Karpas-422 (cell line): Measurements from ENCODE around the gene ATP11A. TPM values are rescaled to one million over a fixed set of nuclear protein-coding genes. Genes with fewer than 3 reads are reported as not detected.

ENCODE experiments used
- DNase-seq: peaks from one replicate; pipeline ENCODE4 v3.0.0-alpha.2; 2015
- H2AFZ ChIP-seq: fragments of 200-600 bp; sonication (generic); 2 replicates; pipeline ENCODE4 v1.6.1; 2014; ENCODE audit warnings: antibody characterized with exemption, low read length, mixed read lengths
- H3K27ac ChIP-seq: fragments of 200-600 bp; sonication (generic); 2 replicates; pipeline ENCODE4 v1.5.1; 2014; ENCODE audit warnings: mild to moderate bottlenecking, low read length, moderate library complexity
- H3K27me3 ChIP-seq: fragments of 200-600 bp; sonication (generic); 2 replicates; pipeline ENCODE4 v1.6.1; 2014; ENCODE audit warnings: low read length, mixed read lengths
- H3K36me3 ChIP-seq: fragments of 200-600 bp; sonication (generic); 2 replicates; pipeline ENCODE4 v1.6.1; 2014; ENCODE audit warnings: low read length, mixed read lengths; ENCODE audit not compliant: insufficient read depth
- H3K4me1 ChIP-seq: fragments of 200-600 bp; sonication (generic); 2 replicates; pipeline ENCODE4 v1.6.1; 2014; ENCODE audit warnings: mild to moderate bottlenecking, low read length, mixed read lengths
- H3K4me2 ChIP-seq: fragments of 200-600 bp; sonication (generic); 2 replicates; pipeline ENCODE4 v1.6.1; 2014; ENCODE audit warnings: low read length, low read depth, mild to moderate bottlenecking; ENCODE audit not compliant: poor library complexity, severe bottlenecking
- H3K4me3 ChIP-seq: fragments of 200-600 bp; sonication (generic); 2 replicates; pipeline ENCODE4 v1.5.1; 2014; ENCODE audit warnings: mild to moderate bottlenecking, antibody characterized with exemption, low read length, mixed read lengths
- H3K79me2 ChIP-seq: fragments of 200-600 bp; sonication (generic); 2 replicates; pipeline ENCODE4 v1.6.1; 2014; ENCODE audit warnings: mild to moderate bottlenecking, low read length, mixed read lengths
- H3K9ac ChIP-seq: fragments of 200-600 bp; sonication (generic); 2 replicates; pipeline ENCODE4 v1.6.0; 2014; ENCODE audit warnings: low read length
- H3K9me2 ChIP-seq: fragments of 200-600 bp; sonication (generic), shearing (Covaris generic); replicated peaks from 2 replicates; pipeline ENCODE4 v1.6.0; 2014; ENCODE audit warnings: mild to moderate bottlenecking, low read length, moderate library complexity; ENCODE audit not compliant: insufficient read depth
- H3K9me3 ChIP-seq: fragments of 300-700, 200-600 bp; sonication (generic); 2 replicates; pipeline ENCODE4 v1.6.1; 2014; ENCODE audit warnings: low read length, mixed read lengths
- H4K20me1 ChIP-seq: fragments of 200-600 bp; sonication (generic); 2 replicates; pipeline ENCODE4 v1.6.1; 2014; ENCODE audit warnings: mild to moderate bottlenecking, antibody characterized with exemption, low read length, low read depth; ENCODE audit not compliant: insufficient read depth
- total RNA-seq: library from RNA; depleted of rRNA; stranded (reverse); fragments of >200 nt; shearing (Covaris generic); gene quantifications from 2 replicates; pipeline ENCODE4 v1.2.3, GENCODE V29; 2014; ENCODE audit warnings: low replicate concordance

The ATP11A gene
- total RNA-seq, 1 experiment from 2014 or later: 0.11 TPM

GRCh38 chr13:112874751-112875300, 185.0 kb downstream of the ATP11A start:
- Histone ChIP-seq H3K9ac (no peak overlapping the region), H3K9me2 (no peaks in the 10 kb centered on the region), H3K4me3 (no peak overlapping the region), H2AFZ (no peak overlapping the region), H4K20me1 (no peaks in the 10 kb centered on the region), H3K79me2 (no peaks in the 10 kb centered on the region), H3K27ac (no peak overlapping the region), H3K4me1 (no peaks in the 10 kb centered on the region), H3K27me3 (no peaks in the 10 kb centered on the region), H3K9me3 (no peaks in the 10 kb centered on the region), H3K36me3 (no peaks in the 10 kb centered on the region), H3K4me2 (no peak overlapping the region)
- DNase-seq: no peak

- H4K20me1 ChIP-seq: no peaks in the 10 kb centered on the region
- no peaks in the 10 kb centered on the region for H3K79me2 ChIP-seq
- no peak overlapping the region for H3K9ac ChIP-seq
- H3K9me3 ChIP-seq: no peaks in the 10 kb centered on the region
- DNase-seq: no peak
- no peaks in the 10 kb centered on the region for H3K4me1 ChIP-seq
- H3K36me3 ChIP-seq: no peaks in the 10 kb centered on the region
- H3K27me3 ChIP-seq: no peaks in the 10 kb centered on the region
- H2AFZ ChIP-seq: no peak overlapping the region
- H3K4me3 ChIP-seq: no peak overlapping the region
- no peaks in the 10 kb centered on the region for H3K9me2 ChIP-seq
- no peak overlapping the region for H3K27ac ChIP-seq
- H3K4me2 ChIP-seq: no peak overlapping the region
These were observed 185.8 kb downstream of the ATP11A start for GRCh38 chr13:112875627-112876026.

- no peaks in the 10 kb centered on the region for H3K9me2 ChIP-seq
- no peak for DNase-seq
- no peaks in the 10 kb centered on the region for H3K9me3 ChIP-seq
- no peaks in the 10 kb centered on the region for H4K20me1 ChIP-seq
- no peak overlapping the region for H3K4me2 ChIP-seq
- no peaks in the 10 kb centered on the region for H3K27me3 ChIP-seq
- H3K9ac ChIP-seq: no peak overlapping the region
- no peak overlapping the region for H2AFZ ChIP-seq
- no peaks in the 10 kb centered on the region for H3K36me3 ChIP-seq
- H3K4me1 ChIP-seq: no peaks in the 10 kb centered on the region
- H3K4me3 ChIP-seq: no peak overlapping the region
- no peaks in the 10 kb centered on the region for H3K79me2 ChIP-seq
- no peak overlapping the region for H3K27ac ChIP-seq
These were observed 186.6 kb downstream of the ATP11A start for GRCh38 chr13:112876305-112877000.

GRCh38 chr13:112877066-112877465, 187.2 kb downstream of the ATP11A start:
- H3K9ac ChIP-seq: no peak overlapping the region
- no peaks in the 10 kb centered on the region for H3K9me2 ChIP-seq
- no peak overlapping the region for H2AFZ ChIP-seq
- no peaks in the 10 kb centered on the region for H3K4me1 ChIP-seq
- no peak overlapping the region for H3K27ac ChIP-seq
- H3K36me3 ChIP-seq: no peaks in the 10 kb centered on the region
- H3K4me3 ChIP-seq: no peak overlapping the region
- no peaks in the 10 kb centered on the region for H3K9me3 ChIP-seq
- no peaks in the 10 kb centered on the region for H4K20me1 ChIP-seq
- H3K4me2 ChIP-seq: no peak overlapping the region
- no peaks in the 10 kb centered on the region for H3K79me2 ChIP-seq
- H3K27me3 ChIP-seq: no peaks in the 10 kb centered on the region
- DNase-seq: no peak

- Histone ChIP-seq H2AFZ (no peak overlapping the region), H3K36me3 (no peaks in the 10 kb centered on the region), H3K4me2 (no peak overlapping the region), H3K27me3 (no peaks in the 10 kb centered on the region), H3K9me2 (no peaks in the 10 kb centered on the region), H3K79me2 (no peaks in the 10 kb centered on the region), H3K9ac (no peak overlapping the region), H4K20me1 (no peaks in the 10 kb centered on the region), H3K4me3 (no peak overlapping the region), H3K27ac (no peak overlapping the region), H3K4me1 (no peaks in the 10 kb centered on the region), H3K9me3 (no peaks in the 10 kb centered on the region)
- no peak for DNase-seq
These were observed 187.7 kb downstream of the ATP11A start for GRCh38 chr13:112877539-112877938.

GRCh38 chr13:112877976-112878955, 188.4 kb downstream of the ATP11A start:
- H3K79me2 ChIP-seq: no peaks in the 10 kb centered on the region
- H3K9me3 ChIP-seq: no peaks in the 10 kb centered on the region
- H2AFZ ChIP-seq: no peak overlapping the region
- no peak overlapping the region for H3K9ac ChIP-seq
- H3K4me2 ChIP-seq: no peak overlapping the region
- no peak overlapping the region for H3K4me3 ChIP-seq
- no peak overlapping the region for H3K27ac ChIP-seq
- H3K27me3 ChIP-seq: no peaks in the 10 kb centered on the region
- DNase-seq: no peak
- no peaks in the 10 kb centered on the region for H3K9me2 ChIP-seq
- H3K36me3 ChIP-seq: no peaks in the 10 kb centered on the region
- H3K4me1 ChIP-seq: no peaks in the 10 kb centered on the region
- no peaks in the 10 kb centered on the region for H4K20me1 ChIP-seq

GRCh38 chr13:112879283-112879833, 189.5 kb downstream of the ATP11A start:
- H3K4me2 ChIP-seq: no peak overlapping the region
- no peaks in the 10 kb centered on the region for H3K9me2 ChIP-seq
- H3K9me3 ChIP-seq: no peaks in the 10 kb centered on the region
- no peaks in the 10 kb centered on the region for H4K20me1 ChIP-seq
- no peak overlapping the region for H3K4me3 ChIP-seq
- no peak overlapping the region for H3K27ac ChIP-seq
- no peak overlapping the region for H2AFZ ChIP-seq
- no peaks in the 10 kb centered on the region for H3K36me3 ChIP-seq
- DNase-seq: no peak
- no peaks in the 10 kb centered on the region for H3K4me1 ChIP-seq
- no peaks in the 10 kb centered on the region for H3K79me2 ChIP-seq
- H3K27me3 ChIP-seq: no peaks in the 10 kb centered on the region
- H3K9ac ChIP-seq: no peak overlapping the region

GRCh38 chr13:112880221-112880641, 190.4 kb downstream of the ATP11A start:
- Histone ChIP-seq H3K4me1 (no peaks in the 10 kb centered on the region), H3K9me2 (no peaks in the 10 kb centered on the region), H4K20me1 (no peaks in the 10 kb centered on the region), H3K27me3 (no peaks in the 10 kb centered on the region), H3K36me3 (no peaks in the 10 kb centered on the region), H3K4me3 (no peak overlapping the region), H3K9ac (no peak overlapping the region), H3K9me3 (no peaks in the 10 kb centered on the region), H2AFZ (no peak overlapping the region), H3K79me2 (no peaks in the 10 kb centered on the region), H3K27ac (no peak overlapping the region), H3K4me2 (no peak overlapping the region)
- no peak for DNase-seq
